Femur (tissue), 1 donor: ENCODE results near the gene PTX3.

Experiments used
- DNase-seq: peaks from one replicate; pipeline ENCODE4 v3.0.0-alpha.2; 2017

PTX3 gene

GRCh38 chr3:157427901-157428300 is 8.7 kb upstream of the PTX3 start:
- DNase-seq: no peak

- no peak for DNase-seq
Measured at GRCh38 chr3:157428853-157429252, 7.8 kb upstream of the PTX3 start.

GRCh38 chr3:157429708-157430107 is 6.9 kb upstream of the PTX3 start:
- no peak for DNase-seq

DNA sequence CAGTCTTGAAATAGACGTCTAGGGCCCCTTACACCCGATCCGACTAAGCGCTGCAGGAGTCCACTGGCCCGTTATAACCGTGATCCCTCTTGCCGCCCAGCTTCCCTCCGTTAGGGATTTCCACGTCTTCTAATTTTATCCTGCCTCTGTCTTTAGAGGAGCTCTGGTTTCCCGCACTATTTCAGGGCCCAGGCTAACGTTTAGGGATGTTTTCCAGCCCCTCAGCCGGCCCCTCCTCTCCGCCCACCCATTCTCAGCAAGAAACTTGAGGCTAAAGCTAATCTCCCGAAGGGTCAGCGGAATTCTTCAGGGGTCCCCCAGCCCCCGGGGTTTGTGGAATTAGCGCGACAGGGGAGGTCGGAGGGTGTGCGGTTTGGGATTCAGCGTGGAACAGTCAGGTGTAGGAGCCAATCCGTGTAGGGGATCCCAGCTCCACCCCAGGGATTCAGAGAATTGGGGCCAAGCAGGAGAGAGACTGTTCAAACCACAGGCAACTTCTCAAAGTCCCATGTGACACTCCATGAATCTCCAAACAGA is 1.6 kb downstream of the PTX3 start:
- peak; percentile 54 for DNase-seq

DNA sequence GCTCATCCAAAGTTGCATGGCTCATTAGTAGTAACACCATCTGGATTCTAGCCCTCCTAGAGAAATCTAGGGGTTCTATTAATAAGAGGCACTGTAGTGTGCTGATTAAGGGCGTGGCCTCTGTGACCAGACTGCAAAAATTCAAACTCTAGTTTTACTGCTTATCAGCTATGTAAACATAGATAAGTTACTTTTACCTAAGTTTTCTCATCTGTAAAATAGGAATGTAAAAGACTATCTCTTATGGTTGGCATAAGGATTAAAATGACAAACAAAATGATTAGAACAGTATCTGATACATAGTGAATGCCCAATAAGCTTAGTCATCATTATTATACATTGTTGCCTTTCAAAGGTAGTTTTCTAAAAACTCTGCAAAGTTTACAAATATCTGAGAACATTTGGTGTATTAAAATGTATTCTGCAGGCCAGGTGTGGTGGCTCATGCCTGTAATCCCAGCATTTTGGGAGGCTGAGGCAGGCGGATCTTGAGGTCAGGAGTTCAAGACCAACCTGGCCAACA is 4.5 kb downstream of the PTX3 start:
- no peak for DNase-seq

DNA sequence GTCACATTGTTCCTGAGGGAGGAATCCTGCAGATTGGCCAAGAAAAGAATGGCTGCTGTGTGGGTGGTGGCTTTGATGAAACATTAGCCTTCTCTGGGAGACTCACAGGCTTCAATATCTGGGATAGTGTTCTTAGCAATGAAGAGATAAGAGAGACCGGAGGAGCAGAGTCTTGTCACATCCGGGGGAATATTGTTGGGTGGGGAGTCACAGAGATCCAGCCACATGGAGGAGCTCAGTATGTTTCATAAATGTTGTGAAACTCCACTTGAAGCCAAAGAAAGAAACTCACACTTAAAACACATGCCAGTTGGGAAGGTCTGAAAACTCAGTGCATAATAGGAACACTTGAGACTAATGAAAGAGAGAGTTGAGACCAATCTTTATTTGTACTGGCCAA is 6.1 kb downstream of the PTX3 start:
- no peak for DNase-seq

- no peak for DNase-seq
Measured at GRCh38 chr3:157443905-157444796, 7.5 kb downstream of the PTX3 start.

- no peak for DNase-seq
Measured at GRCh38 chr3:157444797-157445184, 8.1 kb downstream of the PTX3 start.

DNA sequence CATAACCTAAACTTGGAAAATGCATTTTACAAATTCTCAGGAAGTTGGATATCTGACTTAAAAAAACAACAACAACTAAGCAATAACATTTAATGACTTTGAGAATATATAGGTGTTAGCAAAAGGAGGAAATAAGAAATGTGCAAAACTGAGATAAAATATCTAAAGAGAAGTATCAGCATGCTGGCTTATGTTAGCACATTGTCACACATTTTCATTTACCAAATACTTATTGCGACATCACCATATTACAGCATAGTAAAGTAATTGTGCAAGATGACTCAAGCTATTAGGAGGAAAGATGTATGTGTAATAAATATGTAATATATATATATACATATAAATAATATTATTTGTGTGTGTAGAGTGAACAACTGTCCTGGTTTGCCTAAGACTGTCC is 9.2 kb downstream of the PTX3 start:
- no peak for DNase-seq

DNA sequence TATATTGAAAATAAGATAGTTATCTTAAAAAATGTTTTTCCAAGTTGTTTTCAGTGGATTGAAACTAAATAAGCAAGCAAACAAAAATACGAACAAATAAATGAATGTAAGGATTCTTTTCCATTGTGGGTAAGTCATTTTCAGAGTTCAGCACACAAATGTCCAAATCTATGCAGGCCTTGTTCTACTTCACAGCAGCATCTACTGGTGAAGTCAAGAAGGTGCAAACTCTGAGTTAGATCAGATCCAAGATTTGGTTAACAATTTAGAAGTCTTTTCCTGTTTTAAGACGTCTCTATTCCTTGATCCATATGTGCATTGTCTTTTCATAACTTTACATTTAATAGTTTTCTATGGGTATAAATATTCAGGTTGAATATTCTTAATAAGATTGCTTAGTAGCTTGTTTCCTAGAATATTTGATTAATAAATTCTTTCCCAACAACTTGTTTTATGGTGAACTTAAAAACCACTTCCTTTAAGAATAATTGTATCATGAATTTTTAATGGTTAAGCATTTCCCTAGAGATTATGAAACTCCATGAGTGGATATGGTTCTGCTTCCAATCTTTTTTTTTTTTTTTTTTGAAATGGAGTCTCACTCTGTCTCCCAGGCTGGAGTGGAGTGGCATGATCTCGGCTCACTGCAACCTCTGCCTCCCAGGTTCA is 10.5 kb downstream of the PTX3 start:
- DNase-seq: no peak

DNA sequence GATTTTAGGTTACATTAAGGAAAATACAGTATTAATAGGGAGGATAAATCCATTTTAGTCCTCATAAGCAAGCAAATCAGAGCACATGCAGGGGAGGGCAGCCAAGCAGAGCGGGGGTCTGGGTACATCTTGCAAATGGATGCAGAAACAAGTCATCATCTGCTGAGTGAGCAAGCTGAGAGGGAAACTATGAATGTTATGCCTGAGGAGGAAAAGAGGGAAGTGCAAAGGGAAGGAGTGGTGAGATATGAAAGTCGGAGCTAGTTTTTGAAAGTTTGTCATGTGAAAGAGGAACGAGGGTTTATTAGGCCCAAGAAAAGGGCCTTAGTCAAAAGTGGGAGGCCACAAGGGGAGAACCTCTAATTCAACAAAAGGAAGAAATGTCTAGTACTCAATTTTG is 15.4 kb downstream of the PTX3 start:
- DNase-seq: no peak

- DNase-seq: no peak
Measured at GRCh38 chr3:157453824-157454223, 17.2 kb downstream of the PTX3 start.

- DNase-seq: no peak
Measured at GRCh38 chr3:157459706-157460105, 23.1 kb downstream of the PTX3 start.

GRCh38 chr3:157460253-157460652 is 23.6 kb downstream of the PTX3 start:
- DNase-seq: no peak

- no peak for DNase-seq
Measured at GRCh38 chr3:157463816-157464215, 27.2 kb downstream of the PTX3 start.

DNA sequence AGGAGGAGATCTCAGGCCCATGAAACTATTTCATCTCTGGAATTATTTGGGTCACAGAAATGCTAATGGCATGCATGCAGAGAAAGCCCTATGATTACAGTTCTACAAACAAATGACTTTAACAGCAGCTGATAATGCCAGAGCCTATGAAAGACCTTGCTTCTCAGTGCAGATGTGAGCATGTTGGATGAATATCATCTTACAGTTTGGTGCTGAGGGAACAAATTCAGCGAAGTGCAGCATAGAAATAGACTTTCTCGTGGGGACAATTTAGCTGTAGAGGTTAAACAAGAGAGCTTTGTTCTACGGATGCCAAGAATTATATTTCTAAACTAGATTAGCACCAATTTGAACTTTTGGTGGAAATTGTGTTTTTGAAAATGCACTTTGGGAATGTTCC is 27.7 kb downstream of the PTX3 start:
- DNase-seq: no peak

DNA sequence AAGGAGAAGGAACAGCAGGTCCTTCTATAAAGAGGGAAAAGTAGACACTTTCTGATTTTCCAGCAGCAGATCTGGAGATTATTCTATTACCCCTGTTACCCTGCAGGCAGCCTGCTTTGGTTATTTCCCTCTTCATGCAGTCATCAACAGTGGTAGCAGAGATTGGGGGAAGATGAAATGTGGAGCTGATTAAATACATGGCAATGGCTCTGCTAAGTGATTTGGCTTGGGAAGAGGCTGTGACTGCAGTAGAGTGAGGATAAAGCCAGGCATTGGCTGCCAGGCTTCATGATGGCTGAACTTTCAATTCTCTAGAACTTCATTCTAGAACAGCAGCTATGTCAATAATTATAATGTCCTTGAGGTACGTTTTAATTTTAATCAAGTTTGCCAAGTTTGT is 29.1 kb downstream of the PTX3 start:
- DNase-seq: no peak

DNA sequence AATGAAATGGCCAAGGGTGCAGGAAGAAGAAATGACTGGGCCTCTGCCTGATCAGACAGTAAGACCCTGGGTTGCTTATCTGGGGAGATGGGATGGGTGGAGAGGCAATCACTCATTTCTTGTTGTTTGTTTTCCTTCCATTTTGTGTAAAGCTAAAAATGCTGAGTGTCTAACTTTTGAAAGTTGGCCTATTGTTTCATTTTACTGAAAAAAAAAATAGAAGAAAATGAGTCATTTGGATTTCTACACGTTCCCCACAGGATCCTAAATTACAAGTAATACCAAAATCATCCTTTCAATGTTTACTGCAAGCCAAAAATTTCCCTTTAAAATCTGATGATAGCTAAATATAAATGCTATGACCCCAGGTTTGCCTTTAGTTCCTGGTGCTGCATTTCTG is 30.6 kb downstream of the PTX3 start:
- no peak for DNase-seq

DNA sequence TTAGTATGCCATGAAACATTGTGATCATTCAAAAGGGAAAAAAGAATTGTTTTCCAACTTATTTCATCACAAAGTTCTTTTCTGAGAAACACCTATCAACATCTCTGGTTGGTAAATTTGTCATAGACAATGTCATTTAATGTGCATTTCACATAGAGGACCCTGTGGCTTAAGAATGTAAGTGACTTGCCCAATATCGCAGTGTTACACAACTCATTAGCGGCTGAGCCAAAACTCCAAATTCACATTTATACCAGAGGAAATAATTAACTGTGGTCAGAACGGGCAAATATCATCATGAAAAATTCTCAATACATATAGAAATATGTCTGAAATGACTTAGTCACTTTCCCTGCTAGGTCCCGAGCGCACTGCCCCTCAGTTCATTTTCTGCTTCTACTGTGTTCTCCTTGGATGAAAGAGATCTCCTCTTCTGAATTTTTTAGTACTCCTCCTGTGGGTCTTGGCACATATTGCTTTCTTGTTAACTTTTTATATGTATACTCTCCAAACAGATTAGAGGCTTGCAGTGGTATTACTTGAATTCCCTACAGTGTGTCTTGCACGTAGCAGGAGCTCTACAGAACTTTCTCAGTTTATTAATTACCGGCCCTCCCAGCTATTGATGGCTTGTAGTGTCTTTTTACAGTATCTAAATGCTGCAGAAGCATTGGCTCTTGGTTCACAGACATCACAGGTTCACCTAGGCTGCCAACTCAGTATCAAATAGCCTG is 33.1 kb downstream of the PTX3 start:
- no peak for DNase-seq

DNA sequence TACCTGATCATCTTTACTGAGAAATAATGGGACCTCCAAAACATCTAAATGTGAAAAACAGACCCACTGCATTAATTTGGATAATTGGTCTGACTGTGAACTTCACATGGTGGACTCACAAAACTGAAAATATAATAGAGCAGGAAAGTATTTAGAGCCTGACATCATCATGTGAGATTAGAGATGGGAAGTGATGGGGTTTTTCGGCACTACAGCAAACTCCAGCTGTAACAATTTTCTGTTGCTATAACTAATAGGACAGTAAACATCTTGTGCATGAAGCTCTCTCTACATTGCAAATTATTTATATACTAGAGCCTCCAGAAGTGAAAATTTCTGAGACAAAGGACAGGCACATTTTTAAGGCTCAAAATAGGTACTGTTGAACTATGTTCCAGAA is 34.4 kb downstream of the PTX3 start:
- no peak for DNase-seq

GRCh38 chr3:157472648-157473047 is 36.0 kb downstream of the PTX3 start:
- DNase-seq: no peak

GRCh38 chr3:157475921-157476414 is 39.3 kb downstream of the PTX3 start:
- no peak for DNase-seq

DNA sequence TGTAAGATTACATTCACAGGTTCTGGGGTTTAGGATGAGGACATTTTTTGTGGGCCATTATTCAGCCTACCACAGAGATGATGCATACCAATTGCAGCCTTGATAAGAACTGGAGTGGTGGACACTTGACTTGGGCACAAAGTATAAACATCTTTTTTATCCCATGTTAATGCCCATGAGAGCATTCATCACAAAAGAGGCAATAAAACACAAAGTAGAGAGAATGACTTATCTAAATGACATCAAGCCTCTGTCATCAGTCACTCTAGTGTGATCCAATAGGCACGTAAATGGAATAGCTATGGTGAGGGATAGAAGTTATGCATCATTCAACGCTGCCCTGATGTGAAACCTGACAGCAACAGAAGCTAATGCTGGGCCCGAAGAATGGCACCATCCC is 40.8 kb downstream of the PTX3 start:
- DNase-seq: no peak
